Measurements from ENCODE around the gene BRPF3.
"Not testable (repeated sequence)": the region's sequence is repeated elsewhere in the genome, so short reads cannot be mapped to it uniquely, and the experiment has no call there.

The BRPF3 gene

GRCh38 chr6:36200998-36201596, 4.6 kb downstream of the BRPF3 start:
- no peak for DNase-seq

DNA sequence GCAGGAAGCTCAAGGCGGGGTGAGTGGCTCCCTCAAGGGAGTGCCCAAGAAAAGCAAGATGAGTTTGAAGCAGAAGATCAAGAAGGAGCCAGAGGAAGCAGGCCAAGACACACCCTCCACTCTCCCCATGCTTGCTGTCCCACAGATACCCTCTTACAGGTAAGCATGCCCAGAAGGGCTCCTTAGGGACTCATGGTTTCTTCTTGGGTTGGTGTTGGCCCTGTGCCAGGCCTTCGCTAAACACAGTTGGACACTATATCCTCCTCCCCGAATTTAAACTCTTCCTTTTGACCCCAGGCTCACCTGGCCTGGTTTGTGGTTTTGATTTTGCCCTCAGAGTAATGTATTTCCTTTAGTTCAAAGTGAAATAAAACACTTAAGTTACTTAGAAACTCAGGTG, 5.1 kb downstream of the BRPF3 start:
- DNase-seq: no peak

DNA sequence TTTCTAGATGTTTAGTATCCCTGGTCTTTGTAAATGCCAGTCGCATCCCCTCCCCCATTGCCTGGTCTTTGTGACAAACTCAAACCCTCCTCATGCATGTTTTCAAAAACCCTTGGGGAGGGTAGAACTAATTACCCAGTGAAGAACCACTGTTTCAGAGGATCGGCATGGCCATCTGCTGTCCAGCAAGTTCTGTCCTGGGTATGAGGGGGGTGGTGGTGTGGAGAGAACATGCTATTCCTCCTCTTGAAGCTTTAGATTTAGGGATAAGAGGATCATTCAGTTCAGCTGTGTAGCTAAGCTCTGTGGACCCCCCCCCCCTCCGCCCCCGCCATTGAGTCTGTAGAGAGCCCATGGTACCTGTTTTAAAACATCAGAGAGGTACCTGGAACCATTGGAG, 5.6 kb downstream of the BRPF3 start:
- no peak for DNase-seq

DNA sequence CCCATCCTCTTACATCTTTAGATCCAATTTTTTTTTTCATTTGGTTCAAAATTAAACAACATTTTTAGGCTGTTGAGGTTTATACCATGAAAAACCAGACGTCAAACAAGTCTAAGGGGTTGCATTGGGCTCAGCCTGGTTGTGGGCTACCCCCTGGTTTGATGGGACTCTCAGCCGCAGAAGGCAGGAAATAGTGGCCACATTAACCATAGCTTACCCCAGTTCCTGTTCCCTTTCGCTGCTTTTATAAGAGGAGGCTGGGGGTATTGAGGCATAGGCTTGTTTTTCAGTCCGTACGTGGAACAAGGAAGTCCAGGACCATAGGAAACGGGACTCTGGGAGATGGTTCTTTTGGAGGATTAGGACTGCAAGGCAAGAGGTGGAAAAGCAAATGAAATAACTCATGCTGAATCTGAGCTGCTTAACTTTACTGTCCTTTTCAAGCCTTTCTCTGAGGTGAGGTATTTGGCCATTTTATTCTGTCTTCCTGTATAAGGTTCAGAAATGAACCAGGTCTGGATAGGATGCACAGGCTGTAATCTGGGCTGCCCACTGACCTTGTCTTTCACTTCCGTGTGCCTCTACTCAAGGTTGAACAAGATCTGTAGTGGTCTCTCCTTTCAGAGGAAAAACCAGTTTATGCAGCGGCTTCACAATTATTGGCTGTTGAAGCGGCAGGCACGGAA, 7.7 kb downstream of the BRPF3 start:
- DNase-seq: no peak

DNA sequence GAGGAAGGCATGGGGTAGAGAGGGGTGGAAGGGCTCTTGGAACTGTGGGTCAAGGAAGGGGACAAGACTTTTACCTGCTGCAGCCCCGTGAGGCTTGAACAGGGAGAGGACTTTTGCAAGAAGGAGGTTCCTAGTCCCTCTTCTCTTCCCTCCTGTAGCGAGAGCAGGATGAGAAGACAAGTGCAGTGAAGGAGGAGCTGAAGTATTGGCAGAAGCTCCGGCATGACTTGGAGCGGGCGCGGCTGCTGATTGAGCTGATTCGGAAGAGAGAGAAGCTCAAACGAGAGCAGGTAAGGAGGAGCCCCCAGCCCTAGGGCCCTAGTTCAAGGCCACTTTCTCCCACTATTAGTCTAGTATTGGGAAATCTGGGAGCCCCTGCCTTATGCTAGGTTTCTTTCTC, 10.6 kb downstream of the BRPF3 start:
- DNase-seq: no peak

DNA sequence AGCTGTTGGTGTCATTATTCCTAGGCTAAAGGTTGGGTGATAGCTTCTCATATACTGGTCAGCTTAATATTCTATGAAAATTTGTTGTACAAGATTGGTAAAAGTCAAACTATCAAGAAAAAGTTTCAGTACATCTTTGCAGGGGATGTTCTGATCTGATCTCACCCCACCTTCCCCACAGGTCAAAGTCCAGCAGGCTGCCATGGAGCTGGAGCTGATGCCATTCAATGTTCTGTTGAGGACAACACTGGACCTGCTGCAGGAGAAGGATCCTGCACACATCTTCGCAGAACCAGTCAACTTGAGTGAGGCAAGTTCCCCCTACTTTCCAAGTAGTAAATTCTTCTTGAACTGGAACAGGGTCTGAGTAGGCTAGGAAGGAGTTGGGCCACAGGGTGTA, 13.1 kb downstream of the BRPF3 start:
- DNase-seq: no peak

GRCh38 chr6:36210182-36210581, 13.6 kb downstream of the BRPF3 start:
- DNase-seq: no peak

DNA sequence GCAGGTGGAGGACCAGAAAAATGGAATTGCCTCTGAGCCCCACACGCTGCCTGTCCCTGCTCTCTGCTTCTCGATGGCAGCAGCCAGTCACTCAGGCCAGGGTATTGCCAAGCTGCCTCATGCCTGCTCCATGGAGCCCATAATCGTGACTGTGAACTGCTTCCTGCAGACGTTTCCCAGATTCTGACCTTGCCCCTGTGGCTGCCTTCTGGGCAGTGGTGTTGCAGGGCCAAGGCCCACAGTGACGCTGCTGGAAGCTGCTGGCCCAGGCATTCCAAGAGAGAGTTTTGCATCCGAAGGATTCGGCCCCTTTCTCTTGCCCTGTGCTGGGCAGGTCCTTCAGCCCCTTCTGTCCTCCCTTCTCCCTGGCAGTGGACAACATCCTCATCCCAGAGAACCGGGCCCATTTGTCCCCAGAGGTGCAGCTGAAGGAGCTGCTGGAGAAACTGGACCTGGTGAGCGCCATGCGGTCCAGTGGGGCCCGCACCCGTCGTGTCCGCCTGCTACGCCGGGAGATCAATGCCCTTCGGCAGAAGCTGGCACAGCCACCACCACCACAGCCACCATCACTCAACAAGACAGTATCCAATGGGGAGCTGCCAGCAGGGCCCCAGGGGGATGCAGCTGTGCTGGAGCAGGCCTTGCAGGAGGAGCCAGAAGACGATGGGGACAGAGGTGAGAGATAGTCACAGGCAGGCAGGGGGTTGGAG, 14.5 kb downstream of the BRPF3 start:
- DNase-seq: no peak

DNA sequence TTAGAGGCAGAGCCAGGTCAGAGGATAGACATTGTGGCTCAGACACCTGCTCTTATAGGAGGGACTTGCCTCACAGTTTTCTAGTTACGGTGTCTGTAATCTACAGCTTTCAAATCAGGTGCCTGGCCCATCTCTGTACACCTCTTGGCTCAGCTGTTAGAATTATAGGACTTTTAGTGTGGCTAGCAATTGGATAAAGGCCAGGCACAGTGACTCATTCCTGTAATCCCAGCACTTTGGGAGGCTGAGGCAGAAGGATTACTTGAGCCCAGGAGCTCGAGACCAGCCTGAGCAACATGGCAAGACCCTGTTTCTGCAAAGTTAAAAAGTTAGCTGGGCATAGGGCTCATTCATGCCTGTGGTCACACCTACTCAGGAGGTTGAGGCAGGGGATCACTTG, 20.0 kb downstream of the BRPF3 start:
- no peak for DNase-seq

DNA sequence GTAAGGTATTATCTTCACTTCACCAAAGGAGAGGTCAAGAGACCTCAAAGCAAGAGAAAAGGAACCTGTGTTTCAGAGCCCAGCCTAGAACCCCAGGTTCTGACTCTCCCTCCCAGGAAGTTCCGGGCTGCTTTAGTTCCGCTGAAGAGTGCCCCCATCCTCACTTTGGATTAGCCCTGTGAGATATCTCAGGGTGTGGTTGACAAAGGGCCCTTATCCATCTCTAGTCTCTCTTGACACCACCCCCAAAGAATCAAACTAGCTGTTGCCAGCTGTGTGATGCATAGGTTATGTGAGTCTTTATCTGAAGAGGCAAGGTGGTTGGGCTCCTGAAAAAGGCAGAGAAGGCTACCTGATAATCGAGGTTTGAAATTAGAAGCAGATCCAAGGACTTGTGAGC, 20.6 kb downstream of the BRPF3 start:
- DNase-seq: no peak

GRCh38 chr6:36217946-36218345, 21.4 kb downstream of the BRPF3 start:
- no peak for DNase-seq

DNA sequence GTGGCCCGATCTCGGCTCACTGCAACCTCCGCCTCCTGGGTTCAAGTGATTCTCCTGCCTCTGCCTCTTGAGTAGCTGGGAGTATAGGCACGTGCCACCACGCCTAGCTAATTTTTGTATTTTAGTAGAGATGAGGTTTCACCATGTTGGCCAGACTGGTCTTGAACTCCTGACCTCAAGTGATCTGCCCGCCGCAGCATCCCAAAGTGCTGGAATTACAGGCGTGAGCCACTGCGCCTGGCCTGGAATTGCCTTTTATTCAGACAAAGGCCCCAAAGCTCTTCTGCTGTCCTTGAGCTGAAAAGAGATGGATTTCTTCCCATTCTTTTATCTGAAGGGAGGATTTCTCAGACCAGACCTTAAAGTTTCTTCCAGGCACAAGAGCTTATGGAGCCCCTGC, 22.0 kb downstream of the BRPF3 start:
- DNase-seq: not testable (repeated sequence)

GRCh38 chr6:36219081-36219480, 22.5 kb downstream of the BRPF3 start:
- no peak for DNase-seq

DNA sequence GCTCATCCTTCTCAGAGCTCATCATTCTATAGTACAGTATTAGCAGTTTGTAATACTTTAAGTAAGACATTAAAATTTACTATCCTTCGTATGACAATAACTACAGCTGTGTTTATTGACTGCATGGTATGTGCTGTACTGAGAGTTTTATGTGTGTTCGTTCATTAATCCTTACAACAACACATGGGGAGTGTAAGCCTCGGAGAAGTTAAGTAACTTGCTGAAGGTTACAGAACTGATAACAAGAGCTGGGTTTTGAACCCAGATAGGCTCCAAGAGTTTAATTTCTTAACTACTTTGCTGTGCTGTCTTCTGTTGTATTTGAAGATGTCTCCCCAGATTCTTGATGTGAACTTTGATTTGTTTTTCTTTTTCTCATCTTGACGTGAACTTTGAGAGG, 23.7 kb downstream of the BRPF3 start:
- DNase-seq: no peak

- DNase-seq: no peak
These were observed 25.1 kb downstream of the BRPF3 start for GRCh38 chr6:36221674-36222073.

DNA sequence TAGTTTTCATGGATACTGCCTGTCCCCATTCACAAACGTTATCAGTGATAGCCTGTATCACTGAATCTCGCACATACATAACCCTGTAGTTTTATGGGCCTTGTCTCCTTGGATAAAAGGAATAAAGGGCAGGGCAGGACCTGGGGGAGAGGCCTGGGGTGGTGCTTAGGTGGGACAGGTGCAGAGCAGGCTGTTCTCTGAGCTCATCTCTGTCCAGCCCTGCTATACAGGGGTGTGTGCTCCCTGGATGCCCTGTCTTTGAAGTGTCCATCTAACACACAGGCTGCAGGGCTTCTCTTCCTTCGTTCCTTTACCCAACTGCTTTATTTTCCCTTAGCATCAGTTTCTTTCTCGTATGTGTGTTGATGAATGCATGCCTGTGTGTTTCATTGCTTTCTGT, 26.4 kb downstream of the BRPF3 start:
- DNase-seq: no peak

- no peak for DNase-seq
These were observed 27.2 kb downstream of the BRPF3 start for GRCh38 chr6:36223706-36224105.

- no peak for DNase-seq
These were observed 28.4 kb downstream of the BRPF3 start for GRCh38 chr6:36224918-36225461.

DNA sequence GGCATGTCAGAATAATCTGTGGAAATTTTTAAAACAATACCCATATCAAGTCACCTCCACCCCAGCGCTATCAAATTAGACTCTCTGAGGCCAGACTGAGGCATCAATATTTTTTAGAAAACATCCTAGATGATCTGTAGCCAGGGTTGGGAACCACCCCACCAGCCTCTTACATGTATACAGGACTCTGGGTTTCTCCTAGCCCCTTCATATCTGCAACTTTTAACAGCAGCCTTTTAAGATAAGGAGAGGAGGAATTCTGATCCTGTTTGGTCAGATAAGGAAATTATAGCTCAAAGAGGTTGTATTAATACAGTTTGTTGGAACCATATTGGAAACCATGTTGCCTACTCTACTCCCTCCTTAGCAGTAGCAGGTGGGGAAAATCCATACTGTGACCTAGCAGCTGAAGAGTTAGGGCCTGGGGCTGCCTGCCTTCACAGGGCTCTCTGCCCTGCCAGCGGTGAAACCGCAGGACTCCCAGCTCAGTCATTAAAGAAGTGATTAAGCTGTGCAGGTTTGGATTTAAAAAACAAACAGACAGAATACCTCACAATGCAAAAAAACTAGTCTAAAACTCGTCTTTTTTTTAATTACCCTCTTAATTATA, 30.0 kb downstream of the BRPF3 start:
- no peak for DNase-seq

DNA sequence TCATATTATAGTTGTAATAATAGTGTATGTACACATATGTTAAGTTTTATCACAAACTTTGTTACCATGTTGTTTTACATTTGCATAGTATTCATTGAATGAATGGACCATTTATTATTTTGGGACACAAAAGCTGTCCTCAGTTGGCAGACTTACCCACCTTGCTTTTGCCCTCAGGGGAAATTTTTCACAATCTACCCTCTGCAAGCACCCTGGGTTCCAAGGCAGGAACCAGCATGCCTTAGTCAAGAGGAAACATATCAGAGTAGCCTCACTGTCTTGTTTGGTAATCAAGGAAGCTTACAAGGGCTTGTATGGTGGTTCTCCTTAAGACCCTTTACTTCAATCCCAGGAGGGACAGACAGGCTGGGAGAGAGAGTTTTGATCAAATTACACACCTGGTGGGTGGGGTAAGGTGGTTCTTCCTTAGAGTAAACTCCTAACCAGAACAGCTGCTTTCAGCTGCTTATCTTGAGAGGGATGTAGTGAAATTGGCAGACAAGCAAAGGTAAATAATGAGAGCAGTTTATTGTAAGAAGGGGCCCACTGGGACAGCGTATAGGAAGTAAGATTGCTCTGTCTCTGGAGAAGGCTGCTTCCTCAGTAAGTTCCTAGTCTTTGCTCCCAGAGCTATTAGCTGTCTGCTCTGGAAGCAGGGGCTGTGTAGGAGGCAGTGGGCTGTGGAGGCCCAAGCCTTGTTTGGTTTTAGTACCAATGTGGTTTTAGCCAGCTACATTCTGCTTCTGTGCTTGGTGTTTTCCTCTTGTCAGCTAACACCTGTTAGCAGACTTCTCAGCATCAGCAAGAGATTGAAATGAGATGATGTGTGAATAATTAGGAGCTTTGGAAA, 31.1 kb downstream of the BRPF3 start:
- no peak for DNase-seq

DNA sequence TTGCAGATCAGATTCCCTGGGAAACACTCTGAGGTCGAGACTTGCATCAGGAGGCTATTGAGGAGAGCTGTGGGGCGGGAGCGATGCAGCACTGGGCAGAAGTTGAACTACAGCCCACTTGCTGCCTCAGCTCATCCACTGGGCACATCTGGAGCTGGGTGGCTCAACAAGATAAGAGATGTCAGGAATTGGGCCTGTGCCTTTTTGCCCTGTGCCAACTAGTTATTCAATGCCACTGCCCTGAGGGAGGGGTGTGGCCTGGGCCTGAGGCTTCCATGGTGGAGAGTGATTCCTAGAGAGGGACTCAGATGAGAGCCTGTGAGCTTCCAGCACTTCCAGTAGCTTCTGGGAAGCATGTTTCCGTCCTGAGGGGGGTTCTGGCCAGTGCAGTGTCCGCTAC, 32.7 kb downstream of the BRPF3 start:
- DNase-seq: no peak

- no peak for DNase-seq
These were observed 33.8 kb downstream of the BRPF3 start for GRCh38 chr6:36230371-36230770.

DNA sequence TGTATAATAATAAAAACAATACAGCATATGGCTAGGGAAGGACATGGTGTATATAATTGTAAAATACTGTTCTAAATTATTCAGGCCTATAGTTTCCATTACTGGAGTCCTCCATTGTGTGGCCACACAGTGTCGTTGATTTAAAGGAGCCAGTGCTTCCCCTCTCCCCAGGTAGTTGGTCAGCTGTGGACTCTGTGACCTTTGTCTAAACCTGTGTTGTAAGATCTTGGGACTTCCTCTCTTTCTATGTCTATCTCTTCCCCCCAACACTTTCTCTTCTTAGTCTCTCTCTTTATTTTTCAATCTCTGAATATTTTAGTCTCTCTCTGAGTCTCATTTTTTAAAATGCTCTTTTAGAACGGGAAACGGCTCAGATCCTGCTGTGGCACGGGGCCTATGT, 35.6 kb downstream of the BRPF3 start:
- DNase-seq: no peak
